Measurements from ENCODE around the gene GNG3. TPM values are rescaled to one million over a fixed set of nuclear protein-coding genes. Genes with fewer than 3 reads are reported as not detected.

The GNG3 gene
- total and polyA plus RNA-seq, 7 experiments from 2014 or later, result not detected

DNA sequence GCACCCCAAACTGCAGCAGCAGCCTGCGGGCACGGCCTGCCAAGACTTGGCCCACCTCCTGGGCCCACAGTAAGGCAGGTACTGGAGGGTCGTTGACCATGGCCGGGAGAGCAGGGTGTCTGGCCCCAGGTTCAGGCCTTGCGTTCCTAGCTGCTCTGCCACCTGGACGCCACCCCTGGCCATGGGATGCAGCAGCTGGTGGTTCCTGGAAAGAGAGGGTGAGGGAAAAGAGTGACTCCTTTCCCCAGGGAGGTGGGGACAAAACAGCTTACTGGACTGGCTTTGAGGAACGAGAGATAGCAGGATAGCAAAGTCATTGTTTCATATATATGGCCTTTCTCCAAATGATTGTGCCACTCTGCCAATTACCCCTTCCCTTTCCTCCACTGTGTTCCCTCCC lies 2.1 kb upstream of the GNG3 start:
- CTCF ChIA-PET, result interaction anchor here (0.7 to 2.5 kb wide), 4 partner anchors 24 to 114 kb away, joined by 3 to 10 read pairs (median 4); partner anchors contain the start of gene TUT1
- Mint-ChIP-seq H3K27ac (peak overlapping the region; percentile 69 to 90 (median 87)), H3K4me1 (peaks cover 17 to 49% (median 43%) of the 10 kb centered on the region in 7 donors), H3K27me3 (no peaks in the 10 kb centered on the region), H3K9me3 (peaks cover 0 to 4% (median 0%) of the 10 kb centered on the region in 11 donors), H3K36me3 (peaks cover 0 to 20% (median 5%) of the 10 kb centered on the region in 5 donors), H3K4me3 (peak overlapping the region; percentile 83 to 97 (median 90))
- H3K4me1 ChIP-seq (ENCODE audit: control insufficient read depth in 2 of 2, insufficient read depth in 2 of 2, low read length in 2 of 2), result peaks cover 38 to 44% of the 10 kb centered on the region in 2 donors
- peak overlapping the region; percentile 73 for H3K27ac ChIP-seq (ENCODE audit: low read depth, low read length)
- ATAC-seq, result no peak
- POLR2A ChIA-PET, result interaction anchor here (0.5 to 13.6 kb wide), 17 partner anchors 9 to 150 kb away, joined by 3 to 347 read pairs (median 8); partner anchors contain the start of genes C11orf98, CSKMT, EEF1G and HNRNPUL2
- intact Hi-C loops (cut with micrococcal nuclease), result loop anchor here in 1 of 2 donors (5.0 kb wide), 1 partner anchor 967 kb away; the partner anchor contains the start of gene ATL3
- no peaks in the 10 kb centered on the region for H3K27me3 ChIP-seq (ENCODE audit: control insufficient read depth in 2 of 2, insufficient read depth in 2 of 2, low read length in 2 of 2)
- no peaks in the 10 kb centered on the region for H3K9me3 ChIP-seq (ENCODE audit: control insufficient read depth in 2 of 3, low read length in 3 of 3)
- peak overlapping the region; percentile 74 for H3K4me3 ChIP-seq (ENCODE audit: low read length)
- H3K36me3 ChIP-seq (ENCODE audit: control insufficient read depth in 2 of 3, insufficient read depth in 3 of 3, low read length in 3 of 3), result peaks cover 0 to 6% (median 0%) of the 10 kb centered on the region in 3 experiments
- DNase-seq, result no peak

DNA sequence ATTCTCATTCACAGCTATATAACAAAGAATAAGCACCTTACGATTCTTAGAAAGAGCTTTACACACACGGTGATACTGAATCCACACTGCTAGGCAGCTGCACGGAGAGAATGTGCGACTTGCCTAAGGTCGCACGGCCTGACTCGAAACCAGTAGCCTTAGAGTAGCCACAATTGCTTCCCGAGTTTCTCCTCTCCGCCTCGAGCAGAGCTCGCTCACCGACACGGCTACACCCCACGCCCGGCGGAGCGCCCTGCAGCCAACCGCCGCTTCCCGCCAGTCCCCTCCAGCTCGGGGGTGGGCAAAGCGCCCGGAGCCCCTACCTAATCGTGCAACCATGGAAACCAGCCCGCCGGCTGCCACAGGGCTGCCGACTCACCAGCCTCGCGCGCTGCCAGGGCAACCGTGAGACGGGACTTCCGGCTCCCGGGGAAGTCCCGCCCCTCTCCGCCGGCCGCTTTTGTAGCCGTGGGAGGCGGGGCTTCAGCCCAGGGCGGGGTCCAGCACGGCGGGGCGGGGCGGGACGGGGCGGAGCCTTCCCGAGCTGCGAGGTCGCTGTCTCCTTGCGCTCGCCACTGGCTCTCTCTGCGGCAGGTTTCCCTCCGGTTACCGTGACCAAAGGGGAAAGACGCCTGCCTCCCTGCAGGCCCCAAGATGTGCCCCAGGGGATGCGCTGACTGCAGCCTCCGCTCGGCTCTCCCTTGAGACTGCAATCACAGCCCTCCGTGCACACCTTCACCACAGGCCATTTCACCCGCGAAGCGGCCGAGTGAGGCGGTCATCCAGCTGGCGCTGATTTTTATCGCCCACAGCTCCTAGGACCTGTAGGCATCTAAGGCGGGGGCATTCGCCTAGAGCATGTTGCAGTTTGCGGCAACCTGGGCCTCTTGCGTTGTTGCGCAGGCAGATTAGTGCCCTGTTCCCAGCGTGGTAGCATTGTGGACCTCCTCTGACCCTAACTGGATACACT lies 1.3 kb upstream of the GNG3 start:
- POLR2A ChIA-PET, result interaction anchor here (0.6 to 13.6 kb wide), 21 partner anchors 10 to 151 kb away, joined by 3 to 347 read pairs (median 9); partner anchors contain the start of genes C11orf98, CSKMT, EEF1G and EML3
- ATAC-seq (peak; percentile 79), DNase-seq (peak; percentile 86 to 96 (median 90))
- H3K27me3 ChIP-seq (ENCODE audit: control insufficient read depth in 2 of 2, insufficient read depth in 2 of 2, low read length in 2 of 2), result no peaks in the 10 kb centered on the region
- peak overlapping the region; percentile 83 to 97 (median 90) for H3K4me3 Mint-ChIP-seq
- H3K4me1 ChIP-seq (ENCODE audit: control insufficient read depth in 2 of 2, insufficient read depth in 2 of 2, low read length in 2 of 2), result peaks cover 41 to 46% of the 10 kb centered on the region in 2 donors
- peaks cover 17 to 49% (median 44%) of the 10 kb centered on the region in 7 donors for H3K4me1 Mint-ChIP-seq
- H3K36me3 Mint-ChIP-seq, result peaks cover 0 to 23% (median 5%) of the 10 kb centered on the region in 5 donors
- CTCF ChIA-PET, result interaction anchor here (0.7 to 2.5 kb wide), 4 partner anchors 25 to 114 kb away, joined by 3 to 10 read pairs (median 4); partner anchors contain the start of gene TUT1
- H3K36me3 ChIP-seq (ENCODE audit: control insufficient read depth in 2 of 3, insufficient read depth in 3 of 3, low read length in 3 of 3), result peaks cover 0 to 2% (median 0%) of the 10 kb centered on the region in 3 experiments
- peak overlapping the region; percentile 73 for H3K27ac ChIP-seq (ENCODE audit: low read depth, low read length)
- H3K4me3 ChIP-seq (ENCODE audit: low read length), result peak overlapping the region; percentile 74
- peak overlapping the region; percentile 69 to 92 (median 87) for H3K27ac Mint-ChIP-seq
- no peaks in the 10 kb centered on the region for H3K9me3 ChIP-seq (ENCODE audit: control insufficient read depth in 2 of 3, low read length in 3 of 3)
- no peaks in the 10 kb centered on the region for H3K27me3 Mint-ChIP-seq
- intact Hi-C loops (cut with micrococcal nuclease), result loop anchor here (1.0 to 5.0 kb wide), 3 partner anchors 55 to 966 kb away; partner anchors contain the start of genes ATL3 (in 1 of the 2), EML3 (in 1 of the 2) and POLR2G (in 1 of the 2)
- peaks cover 0 to 4% (median 0%) of the 10 kb centered on the region in 11 donors for H3K9me3 Mint-ChIP-seq

DNA sequence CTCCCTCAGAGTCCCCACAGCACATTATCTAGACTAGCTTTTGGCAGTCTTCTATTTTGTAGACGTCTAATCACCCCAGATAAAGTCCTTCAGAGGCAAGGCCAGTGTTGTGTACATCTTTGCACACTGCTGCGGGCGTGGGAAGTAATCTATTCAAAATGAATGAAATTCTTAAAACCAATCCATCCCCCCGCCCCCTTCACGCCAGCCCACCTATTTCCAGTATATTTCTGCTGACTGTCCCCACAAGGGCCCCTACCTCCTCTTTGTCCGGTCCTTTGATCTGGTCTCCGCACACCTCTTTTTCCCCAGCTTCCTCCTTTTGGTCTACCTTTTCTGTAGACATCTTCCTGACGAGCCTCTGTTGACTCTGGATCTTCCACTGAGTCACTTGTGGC lies 627 bp upstream of the GNG3 start:
- peaks cover 0 to 5% (median 0%) of the 10 kb centered on the region in 3 experiments for H3K36me3 ChIP-seq (ENCODE audit: control insufficient read depth in 2 of 3, insufficient read depth in 3 of 3, low read length in 3 of 3)
- H3K27me3 ChIP-seq (ENCODE audit: control insufficient read depth in 2 of 2, insufficient read depth in 2 of 2, low read length in 2 of 2), result no peaks in the 10 kb centered on the region
- ChIA-PET POLR2A (interaction anchor here (0.6 to 13.6 kb wide), 21 partner anchors 16 to 1493 kb away, joined by 3 to 347 read pairs (median 9); partner anchors contain the start of genes C11orf98, CSKMT, EEF1G and EML3), CTCF (interaction anchor here (2.5 kb wide), 1 partner anchor 115 kb away, joined by 10 read pairs; the partner anchor contains the start of gene TUT1)
- ATAC-seq (no peak), DNase-seq (no peak)
- peaks cover 0 to 25% (median 5%) of the 10 kb centered on the region in 5 donors for H3K36me3 Mint-ChIP-seq
- peaks cover 17 to 49% (median 44%) of the 10 kb centered on the region in 7 donors for H3K4me1 Mint-ChIP-seq
- peak overlapping the region; percentile 66 to 99 (median 80) for H3K27ac Mint-ChIP-seq
- peak overlapping the region; percentile 73 for H3K27ac ChIP-seq (ENCODE audit: low read depth, low read length)
- H3K9me3 ChIP-seq (ENCODE audit: control insufficient read depth in 2 of 3, low read length in 3 of 3), result no peaks in the 10 kb centered on the region
- H3K9me3 Mint-ChIP-seq, result peaks cover 0 to 4% (median 0%) of the 10 kb centered on the region in 11 donors
- H3K4me3 Mint-ChIP-seq, result peak overlapping the region; percentile 59 to 97 (median 86)
- H3K4me1 ChIP-seq (ENCODE audit: control insufficient read depth in 2 of 2, insufficient read depth in 2 of 2, low read length in 2 of 2), result peaks cover 41 to 46% of the 10 kb centered on the region in 2 donors
- H3K27me3 Mint-ChIP-seq, result no peaks in the 10 kb centered on the region
- peak overlapping the region; percentile 74 for H3K4me3 ChIP-seq (ENCODE audit: low read length)
- intact Hi-C loops (cut with micrococcal nuclease), result loop anchor here (1.0 to 5.0 kb wide), 3 partner anchors 54 to 965 kb away; partner anchors contain the start of genes ATL3 (in 1 of the 2), EML3 (in 1 of the 2) and POLR2G (in 1 of the 2)

DNA sequence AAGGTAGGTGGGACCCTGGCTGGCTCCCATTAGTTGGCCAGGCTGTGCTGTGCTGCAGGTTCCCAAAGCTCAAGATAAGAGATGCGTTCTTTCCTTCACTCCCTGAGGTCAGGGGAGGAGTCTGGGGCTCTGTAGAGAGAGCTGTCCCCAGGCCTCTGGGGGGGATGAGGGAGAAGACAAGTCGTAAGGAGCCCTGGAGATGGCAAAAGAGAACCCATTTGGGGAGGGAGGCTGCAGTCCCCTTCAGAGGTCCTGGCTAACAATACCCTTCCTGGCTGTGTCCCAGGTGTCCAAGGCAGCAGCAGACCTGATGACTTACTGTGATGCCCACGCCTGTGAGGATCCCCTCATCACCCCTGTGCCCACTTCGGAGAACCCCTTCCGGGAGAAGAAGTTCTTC lies 916 bp downstream of the GNG3 start:
- no peaks in the 10 kb centered on the region for H3K27me3 Mint-ChIP-seq
- ChIA-PET POLR2A (interaction anchor here (0.5 to 13.6 kb wide), 36 partner anchors 7 to 313 kb away, joined by 3 to 347 read pairs (median 7); partner anchors contain the start of genes C11orf98, CSKMT, EEF1G and GANAB), CTCF (interaction anchor here (1.3 to 1.4 kb wide), 3 partner anchors 19 to 116 kb away, joined by 3 to 6 read pairs (median 4); partner anchors contain the start of genes C11orf98, HNRNPUL2 and TUT1)
- peaks cover 0 to 27% (median 8%) of the 10 kb centered on the region in 5 donors for H3K36me3 Mint-ChIP-seq
- peak overlapping the region; percentile 92 to 99 (median 96) for H3K4me3 Mint-ChIP-seq
- H3K36me3 ChIP-seq (ENCODE audit: control insufficient read depth in 2 of 3, insufficient read depth in 3 of 3, low read length in 3 of 3), result peaks cover 0 to 10% (median 0%) of the 10 kb centered on the region in 3 experiments
- peaks cover 17 to 63% (median 58%) of the 10 kb centered on the region in 7 donors for H3K4me1 Mint-ChIP-seq
- peaks cover 41 to 57% of the 10 kb centered on the region in 2 donors for H3K4me1 ChIP-seq (ENCODE audit: control insufficient read depth in 2 of 2, insufficient read depth in 2 of 2, low read length in 2 of 2)
- peak overlapping the region; percentile 94 to 99 (median 97) for H3K27ac Mint-ChIP-seq
- H3K27ac ChIP-seq (ENCODE audit: low read depth, low read length), result peak overlapping the region; percentile 84
- ATAC-seq, result no peak
- H3K9me3 Mint-ChIP-seq, result peaks cover 0 to 4% (median 0%) of the 10 kb centered on the region in 11 donors
- DNase-seq, result no peak
- H3K9me3 ChIP-seq (ENCODE audit: control insufficient read depth in 2 of 3, low read length in 3 of 3), result no peaks in the 10 kb centered on the region
- intact Hi-C loops (cut with micrococcal nuclease), result loop anchor here in 1 of 2 donors (5.0 kb wide), 1 partner anchor 964 kb away; the partner anchor contains the start of gene ATL3
- peak overlapping the region; percentile 77 for H3K4me3 ChIP-seq (ENCODE audit: low read length)
- no peaks in the 10 kb centered on the region for H3K27me3 ChIP-seq (ENCODE audit: control insufficient read depth in 2 of 2, insufficient read depth in 2 of 2, low read length in 2 of 2)

DNA sequence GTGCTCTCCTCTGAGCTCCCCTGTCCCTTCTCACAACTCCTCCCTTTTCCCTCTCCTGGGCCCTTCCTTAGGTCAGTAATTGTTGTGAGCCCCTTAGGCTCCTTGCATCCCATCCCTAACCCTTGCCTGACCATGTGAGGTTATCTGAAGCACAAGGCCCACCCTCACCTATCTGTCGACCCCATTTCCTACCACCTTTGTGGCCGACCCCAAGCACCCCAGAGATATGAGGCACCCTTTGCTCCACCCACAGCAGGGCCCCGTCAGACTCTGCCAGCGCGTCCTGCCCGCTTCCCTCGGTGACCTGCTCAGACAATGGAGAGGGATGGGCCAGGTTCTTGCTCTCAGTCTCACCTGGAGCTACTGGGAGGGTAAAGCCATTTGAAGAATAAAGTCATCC lies 1.3 kb downstream of the GNG3 start:
- peak overlapping the region; percentile 84 for H3K27ac ChIP-seq (ENCODE audit: low read depth, low read length)
- H3K9me3 ChIP-seq (ENCODE audit: control insufficient read depth in 2 of 3, low read length in 3 of 3), result no peaks in the 10 kb centered on the region
- intact Hi-C loops (cut with micrococcal nuclease), result loop anchor here (1.0 to 5.0 kb wide), 24 partner anchors 19 to 964 kb away; partner anchors contain the start of genes GANAB (in 2 of the 2), HNRNPUL2 (in 2 of the 2), INTS5 (in 2 of the 2) and TAF6L (in 2 of the 2)
- Mint-ChIP-seq H3K27me3 (no peaks in the 10 kb centered on the region), H3K27ac (peak overlapping the region; percentile 94 to 99 (median 97)), H3K9me3 (peaks cover 0 to 4% (median 0%) of the 10 kb centered on the region in 11 donors), H3K4me1 (peaks cover 17 to 66% (median 62%) of the 10 kb centered on the region in 7 donors), H3K36me3 (peaks cover 0 to 30% (median 8%) of the 10 kb centered on the region in 5 donors), H3K4me3 (peak overlapping the region; percentile 92 to 99 (median 96))
- ChIA-PET CTCF (interaction anchor here (1.3 to 1.4 kb wide), 3 partner anchors 19 to 117 kb away, joined by 3 to 6 read pairs (median 4); partner anchors contain the start of genes C11orf98, HNRNPUL2 and TUT1), POLR2A (interaction anchor here (0.6 to 13.6 kb wide), 38 partner anchors 8 to 1280 kb away, joined by 3 to 347 read pairs (median 7); partner anchors contain the start of genes C11orf98, CSKMT, EEF1G and GANAB)
- peaks cover 41 to 57% of the 10 kb centered on the region in 2 donors for H3K4me1 ChIP-seq (ENCODE audit: control insufficient read depth in 2 of 2, insufficient read depth in 2 of 2, low read length in 2 of 2)
- DNase-seq, result peak in 3 of 9 donors; percentile 25 to 58 (median 45)
- H3K4me3 ChIP-seq (ENCODE audit: low read length), result peak overlapping the region; percentile 77
- ATAC-seq, result peak; percentile 9
- H3K27me3 ChIP-seq (ENCODE audit: control insufficient read depth in 2 of 2, insufficient read depth in 2 of 2, low read length in 2 of 2), result no peaks in the 10 kb centered on the region
- H3K36me3 ChIP-seq (ENCODE audit: control insufficient read depth in 2 of 3, insufficient read depth in 3 of 3, low read length in 3 of 3), result peaks cover 0 to 14% (median 0%) of the 10 kb centered on the region in 3 experiments
